K562 (cell line): ENCODE measurements around the gene TAMALIN. TPM values are rescaled to one million over a fixed set of nuclear protein-coding genes. Genes with fewer than 3 reads are reported as not detected.

ENCODE experiments used
- ELF1 ChIP-seq: fragments of 200-800 bp; sonication (Bioruptor generic); IDR thresholded peaks from 2 replicates; pipeline ENCODE4 v1.6.1; 2016; ENCODE audit warnings: missing genetic modification characterization, missing compliant biosample characterization
- polyA plus RNA-seq, 8 experiments: library from polyadenylated mRNA; depleted of rRNA in 4 of 8; stranded (reverse) in 5 of 8; unstranded in 3 of 8; fragments of >200 nt; fragmentation: Nextera tagmentation in 2 of 8; fragmentation: Illumina TruSeq in 1 of 8; extraction: Ambion mirVana in 2 of 8; extraction: Trizol in 1 of 8; gene quantifications; 2 replicates each; pipeline versions ENCODE4 v1.2.1 to v1.2.3, GENCODE V29; 2011 to 2014; ENCODE audit warnings: inconsistent platforms in 1 of 8, missing spikeins in 1 of 8
- total RNA-seq, 7 experiments: library from RNA; depleted of rRNA in 6 of 7; stranded (reverse); fragments of >200 nt in 6 of 7; fragmentation: Illumina TruSeq in 2 of 7; extraction: Trizol in 2 of 7; gene quantifications; 2 replicates each; pipeline versions ENCODE4 v1.2.1 to v1.2.3, GENCODE V29; 2011 to 2021; ENCODE audit warnings: low replicate concordance in 1 of 7
- TF ChIP-seq, protein P1 (sequence below): fragments of 450-650 bp; IDR thresholded peaks from 2 replicates; pipeline ENCODE4 v1.6.1; 2016; ENCODE audit warnings: mild to moderate bottlenecking, moderate library complexity
- TF ChIP-seq, protein P2 (sequence below): sonication (generic); formaldehyde crosslinking; IDR thresholded peaks from 2 replicates; pipeline ENCODE4 v1.8.0; 2023; ENCODE audit warnings: missing genetic modification reagents, mild to moderate bottlenecking, borderline replicate concordance

Gene TAMALIN
- total and polyA plus RNA-seq, 9 of the 15 experiments (the other 6 are each of a cell fraction or from before 2014, with no cell fraction given), result 0.74 to 2.2 (median 1.5) TPM; not detected in 2

- TF ChIP-seq, protein P1, sequence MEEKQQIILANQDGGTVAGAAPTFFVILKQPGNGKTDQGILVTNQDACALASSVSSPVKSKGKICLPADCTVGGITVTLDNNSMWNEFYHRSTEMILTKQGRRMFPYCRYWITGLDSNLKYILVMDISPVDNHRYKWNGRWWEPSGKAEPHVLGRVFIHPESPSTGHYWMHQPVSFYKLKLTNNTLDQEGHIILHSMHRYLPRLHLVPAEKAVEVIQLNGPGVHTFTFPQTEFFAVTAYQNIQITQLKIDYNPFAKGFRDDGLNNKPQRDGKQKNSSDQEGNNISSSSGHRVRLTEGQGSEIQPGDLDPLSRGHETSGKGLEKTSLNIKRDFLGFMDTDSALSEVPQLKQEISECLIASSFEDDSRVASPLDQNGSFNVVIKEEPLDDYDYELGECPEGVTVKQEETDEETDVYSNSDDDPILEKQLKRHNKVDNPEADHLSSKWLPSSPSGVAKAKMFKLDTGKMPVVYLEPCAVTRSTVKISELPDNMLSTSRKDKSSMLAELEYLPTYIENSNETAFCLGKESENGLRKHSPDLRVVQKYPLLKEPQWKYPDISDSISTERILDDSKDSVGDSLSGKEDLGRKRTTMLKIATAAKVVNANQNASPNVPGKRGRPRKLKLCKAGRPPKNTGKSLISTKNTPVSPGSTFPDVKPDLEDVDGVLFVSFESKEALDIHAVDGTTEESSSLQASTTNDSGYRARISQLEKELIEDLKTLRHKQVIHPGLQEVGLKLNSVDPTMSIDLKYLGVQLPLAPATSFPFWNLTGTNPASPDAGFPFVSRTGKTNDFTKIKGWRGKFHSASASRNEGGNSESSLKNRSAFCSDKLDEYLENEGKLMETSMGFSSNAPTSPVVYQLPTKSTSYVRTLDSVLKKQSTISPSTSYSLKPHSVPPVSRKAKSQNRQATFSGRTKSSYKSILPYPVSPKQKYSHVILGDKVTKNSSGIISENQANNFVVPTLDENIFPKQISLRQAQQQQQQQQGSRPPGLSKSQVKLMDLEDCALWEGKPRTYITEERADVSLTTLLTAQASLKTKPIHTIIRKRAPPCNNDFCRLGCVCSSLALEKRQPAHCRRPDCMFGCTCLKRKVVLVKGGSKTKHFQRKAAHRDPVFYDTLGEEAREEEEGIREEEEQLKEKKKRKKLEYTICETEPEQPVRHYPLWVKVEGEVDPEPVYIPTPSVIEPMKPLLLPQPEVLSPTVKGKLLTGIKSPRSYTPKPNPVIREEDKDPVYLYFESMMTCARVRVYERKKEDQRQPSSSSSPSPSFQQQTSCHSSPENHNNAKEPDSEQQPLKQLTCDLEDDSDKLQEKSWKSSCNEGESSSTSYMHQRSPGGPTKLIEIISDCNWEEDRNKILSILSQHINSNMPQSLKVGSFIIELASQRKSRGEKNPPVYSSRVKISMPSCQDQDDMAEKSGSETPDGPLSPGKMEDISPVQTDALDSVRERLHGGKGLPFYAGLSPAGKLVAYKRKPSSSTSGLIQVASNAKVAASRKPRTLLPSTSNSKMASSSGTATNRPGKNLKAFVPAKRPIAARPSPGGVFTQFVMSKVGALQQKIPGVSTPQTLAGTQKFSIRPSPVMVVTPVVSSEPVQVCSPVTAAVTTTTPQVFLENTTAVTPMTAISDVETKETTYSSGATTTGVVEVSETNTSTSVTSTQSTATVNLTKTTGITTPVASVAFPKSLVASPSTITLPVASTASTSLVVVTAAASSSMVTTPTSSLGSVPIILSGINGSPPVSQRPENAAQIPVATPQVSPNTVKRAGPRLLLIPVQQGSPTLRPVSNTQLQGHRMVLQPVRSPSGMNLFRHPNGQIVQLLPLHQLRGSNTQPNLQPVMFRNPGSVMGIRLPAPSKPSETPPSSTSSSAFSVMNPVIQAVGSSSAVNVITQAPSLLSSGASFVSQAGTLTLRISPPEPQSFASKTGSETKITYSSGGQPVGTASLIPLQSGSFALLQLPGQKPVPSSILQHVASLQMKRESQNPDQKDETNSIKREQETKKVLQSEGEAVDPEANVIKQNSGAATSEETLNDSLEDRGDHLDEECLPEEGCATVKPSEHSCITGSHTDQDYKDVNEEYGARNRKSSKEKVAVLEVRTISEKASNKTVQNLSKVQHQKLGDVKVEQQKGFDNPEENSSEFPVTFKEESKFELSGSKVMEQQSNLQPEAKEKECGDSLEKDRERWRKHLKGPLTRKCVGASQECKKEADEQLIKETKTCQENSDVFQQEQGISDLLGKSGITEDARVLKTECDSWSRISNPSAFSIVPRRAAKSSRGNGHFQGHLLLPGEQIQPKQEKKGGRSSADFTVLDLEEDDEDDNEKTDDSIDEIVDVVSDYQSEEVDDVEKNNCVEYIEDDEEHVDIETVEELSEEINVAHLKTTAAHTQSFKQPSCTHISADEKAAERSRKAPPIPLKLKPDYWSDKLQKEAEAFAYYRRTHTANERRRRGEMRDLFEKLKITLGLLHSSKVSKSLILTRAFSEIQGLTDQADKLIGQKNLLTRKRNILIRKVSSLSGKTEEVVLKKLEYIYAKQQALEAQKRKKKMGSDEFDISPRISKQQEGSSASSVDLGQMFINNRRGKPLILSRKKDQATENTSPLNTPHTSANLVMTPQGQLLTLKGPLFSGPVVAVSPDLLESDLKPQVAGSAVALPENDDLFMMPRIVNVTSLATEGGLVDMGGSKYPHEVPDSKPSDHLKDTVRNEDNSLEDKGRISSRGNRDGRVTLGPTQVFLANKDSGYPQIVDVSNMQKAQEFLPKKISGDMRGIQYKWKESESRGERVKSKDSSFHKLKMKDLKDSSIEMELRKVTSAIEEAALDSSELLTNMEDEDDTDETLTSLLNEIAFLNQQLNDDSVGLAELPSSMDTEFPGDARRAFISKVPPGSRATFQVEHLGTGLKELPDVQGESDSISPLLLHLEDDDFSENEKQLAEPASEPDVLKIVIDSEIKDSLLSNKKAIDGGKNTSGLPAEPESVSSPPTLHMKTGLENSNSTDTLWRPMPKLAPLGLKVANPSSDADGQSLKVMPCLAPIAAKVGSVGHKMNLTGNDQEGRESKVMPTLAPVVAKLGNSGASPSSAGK, result 0 out of 2 replicates have a peak, but pooled peaks have one; percentile 16
- TF ChIP-seq ELF1, result 0 out of 2 replicates have a peak, but pooled peaks have one; percentile 33
- TF ChIP-seq, protein P2, sequence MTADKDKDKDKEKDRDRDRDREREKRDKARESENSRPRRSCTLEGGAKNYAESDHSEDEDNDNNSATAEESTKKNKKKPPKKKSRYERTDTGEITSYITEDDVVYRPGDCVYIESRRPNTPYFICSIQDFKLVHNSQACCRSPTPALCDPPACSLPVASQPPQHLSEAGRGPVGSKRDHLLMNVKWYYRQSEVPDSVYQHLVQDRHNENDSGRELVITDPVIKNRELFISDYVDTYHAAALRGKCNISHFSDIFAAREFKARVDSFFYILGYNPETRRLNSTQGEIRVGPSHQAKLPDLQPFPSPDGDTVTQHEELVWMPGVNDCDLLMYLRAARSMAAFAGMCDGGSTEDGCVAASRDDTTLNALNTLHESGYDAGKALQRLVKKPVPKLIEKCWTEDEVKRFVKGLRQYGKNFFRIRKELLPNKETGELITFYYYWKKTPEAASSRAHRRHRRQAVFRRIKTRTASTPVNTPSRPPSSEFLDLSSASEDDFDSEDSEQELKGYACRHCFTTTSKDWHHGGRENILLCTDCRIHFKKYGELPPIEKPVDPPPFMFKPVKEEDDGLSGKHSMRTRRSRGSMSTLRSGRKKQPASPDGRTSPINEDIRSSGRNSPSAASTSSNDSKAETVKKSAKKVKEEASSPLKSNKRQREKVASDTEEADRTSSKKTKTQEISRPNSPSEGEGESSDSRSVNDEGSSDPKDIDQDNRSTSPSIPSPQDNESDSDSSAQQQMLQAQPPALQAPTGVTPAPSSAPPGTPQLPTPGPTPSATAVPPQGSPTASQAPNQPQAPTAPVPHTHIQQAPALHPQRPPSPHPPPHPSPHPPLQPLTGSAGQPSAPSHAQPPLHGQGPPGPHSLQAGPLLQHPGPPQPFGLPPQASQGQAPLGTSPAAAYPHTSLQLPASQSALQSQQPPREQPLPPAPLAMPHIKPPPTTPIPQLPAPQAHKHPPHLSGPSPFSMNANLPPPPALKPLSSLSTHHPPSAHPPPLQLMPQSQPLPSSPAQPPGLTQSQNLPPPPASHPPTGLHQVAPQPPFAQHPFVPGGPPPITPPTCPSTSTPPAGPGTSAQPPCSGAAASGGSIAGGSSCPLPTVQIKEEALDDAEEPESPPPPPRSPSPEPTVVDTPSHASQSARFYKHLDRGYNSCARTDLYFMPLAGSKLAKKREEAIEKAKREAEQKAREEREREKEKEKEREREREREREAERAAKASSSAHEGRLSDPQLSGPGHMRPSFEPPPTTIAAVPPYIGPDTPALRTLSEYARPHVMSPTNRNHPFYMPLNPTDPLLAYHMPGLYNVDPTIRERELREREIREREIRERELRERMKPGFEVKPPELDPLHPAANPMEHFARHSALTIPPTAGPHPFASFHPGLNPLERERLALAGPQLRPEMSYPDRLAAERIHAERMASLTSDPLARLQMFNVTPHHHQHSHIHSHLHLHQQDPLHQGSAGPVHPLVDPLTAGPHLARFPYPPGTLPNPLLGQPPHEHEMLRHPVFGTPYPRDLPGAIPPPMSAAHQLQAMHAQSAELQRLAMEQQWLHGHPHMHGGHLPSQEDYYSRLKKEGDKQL, result no peak
These were observed 26.8 kb downstream of the TAMALIN start (continued) for GRCh38 chr12:52033446-52034140.
